ENCODE data around the gene GSTO2.

Gene GSTO2

GRCh38 chr10:104322416-104322782 lies 53.4 kb downstream of the GSTO2 start:
- no peak for TF ChIP-seq CTCF (IDR thresholded peaks at IDR 0.05; ENCODE audit: low read depth, low read length)
- DNase-seq (ENCODE audit: extremely low read depth, low read depth) = no peak

GRCh38 chr10:104323085-104323484 lies 54.1 kb downstream of the GSTO2 start:
- no peak for DNase-seq (ENCODE audit: extremely low read depth, low read depth)
- TF ChIP-seq CTCF (IDR thresholded peaks at IDR 0.05; ENCODE audit: low read depth, low read length) = no peak

GRCh38 chr10:104323760-104324201 lies 54.8 kb downstream of the GSTO2 start:
- TF ChIP-seq CTCF (IDR thresholded peaks at IDR 0.05; ENCODE audit: low read depth, low read length) = no peak
- no peak for DNase-seq (ENCODE audit: extremely low read depth, low read depth)

GRCh38 chr10:104324221-104324686 lies 55.3 kb downstream of the GSTO2 start:
- DNase-seq (ENCODE audit: extremely low read depth, low read depth) = no peak

GRCh38 chr10:104324931-104325330 lies 55.9 kb downstream of the GSTO2 start:
- no peak for DNase-seq (ENCODE audit: extremely low read depth, low read depth)
- TF ChIP-seq CTCF (IDR thresholded peaks at IDR 0.05; ENCODE audit: low read depth, low read length) = no peak

More at GRCh38 chr10:104324221-104324686, 55.3 kb downstream of the GSTO2 start:
- no peak for TF ChIP-seq CTCF (IDR thresholded peaks at IDR 0.05; ENCODE audit: low read depth, low read length)

DNA sequence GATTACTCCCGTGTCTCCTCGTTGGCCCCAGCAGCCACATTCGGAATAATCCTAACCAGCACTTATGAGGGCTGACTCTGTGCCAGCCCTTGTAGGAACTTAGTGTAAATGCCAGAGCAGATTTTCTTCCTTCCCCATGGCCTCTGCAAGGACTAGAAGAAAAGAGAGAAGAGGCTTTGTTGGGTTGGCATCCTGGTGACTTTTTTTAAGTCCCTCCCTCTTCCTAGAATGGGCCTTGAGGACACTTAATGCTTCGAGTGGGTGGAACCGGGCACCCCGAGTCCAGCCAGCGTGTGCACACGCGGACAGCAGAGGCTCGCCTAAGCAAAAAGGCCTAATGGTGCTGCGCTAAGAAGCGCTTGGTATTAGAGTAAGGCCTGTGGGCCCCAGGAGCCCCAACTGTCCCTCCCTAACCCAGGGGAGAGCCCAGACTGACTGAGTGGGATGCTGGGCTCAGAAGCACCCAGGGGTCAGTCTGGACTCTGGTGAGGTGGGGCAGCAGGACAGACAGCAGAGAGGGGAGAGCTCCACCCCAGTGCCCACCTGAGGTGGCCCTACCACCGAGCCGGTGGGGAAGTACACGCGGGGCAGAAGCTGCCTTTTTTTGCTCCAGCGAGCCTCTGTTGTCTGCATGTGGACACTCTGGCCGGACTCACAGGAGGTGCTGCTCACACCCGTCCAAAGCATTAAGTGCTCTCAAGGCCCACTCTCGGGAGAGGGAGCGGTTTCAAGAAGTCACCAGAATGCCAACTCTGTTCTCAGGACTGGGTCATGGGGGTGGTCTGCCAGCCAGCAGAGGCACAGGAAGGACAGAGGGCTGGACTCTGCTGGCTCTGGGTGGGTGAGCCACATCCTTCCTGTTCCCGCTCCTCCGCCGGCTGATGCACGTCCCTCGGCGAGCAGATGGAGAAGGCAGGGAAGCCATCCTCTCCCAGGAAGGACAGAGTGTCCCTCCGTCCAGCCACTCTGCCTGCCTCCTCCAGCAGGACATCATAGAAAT lies 56.8 kb downstream of the GSTO2 start:
- DNase-seq (ENCODE audit: extremely low read depth, low read depth) = no peak
- TF ChIP-seq CTCF (IDR thresholded peaks at IDR 0.05; ENCODE audit: low read depth, low read length) = no peak

DNA sequence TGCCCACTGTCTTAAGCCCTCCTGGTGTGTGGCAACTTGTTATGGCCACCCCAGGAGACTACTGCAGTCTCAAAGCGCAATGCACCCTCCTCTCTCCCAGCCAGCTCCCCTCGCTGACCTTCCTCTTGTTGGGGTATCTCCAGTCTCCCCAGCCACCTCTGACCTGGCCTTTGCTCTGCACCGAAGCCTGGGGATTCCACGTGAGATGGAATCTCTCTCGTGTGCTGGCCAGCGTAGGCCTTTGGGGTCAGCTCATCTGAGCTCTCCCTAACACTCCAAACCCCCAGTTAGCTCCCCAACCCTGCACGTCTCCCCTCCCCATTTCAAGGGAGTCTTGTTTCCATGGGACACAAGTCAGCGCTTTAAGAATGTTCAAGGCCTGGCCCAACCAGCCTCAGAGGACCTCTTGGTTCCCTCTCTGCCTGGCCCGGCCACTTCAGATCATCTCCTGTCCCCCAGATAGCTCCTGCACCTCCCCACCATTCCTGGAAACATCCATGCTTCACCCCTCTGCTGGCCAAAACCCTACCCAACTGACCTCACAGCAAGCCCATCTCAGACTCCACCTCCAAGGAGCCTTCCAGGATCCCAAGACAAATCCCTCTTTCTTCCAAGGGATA lies 58.1 kb downstream of the GSTO2 start:
- no peak for TF ChIP-seq CTCF (IDR thresholded peaks at IDR 0.05; ENCODE audit: low read depth, low read length)
- DNase-seq (ENCODE audit: extremely low read depth, low read depth) = no peak

Data from AG09319 (cell line).